ENCODE results near the gene PGAM5.

Gene PGAM5

DNA sequence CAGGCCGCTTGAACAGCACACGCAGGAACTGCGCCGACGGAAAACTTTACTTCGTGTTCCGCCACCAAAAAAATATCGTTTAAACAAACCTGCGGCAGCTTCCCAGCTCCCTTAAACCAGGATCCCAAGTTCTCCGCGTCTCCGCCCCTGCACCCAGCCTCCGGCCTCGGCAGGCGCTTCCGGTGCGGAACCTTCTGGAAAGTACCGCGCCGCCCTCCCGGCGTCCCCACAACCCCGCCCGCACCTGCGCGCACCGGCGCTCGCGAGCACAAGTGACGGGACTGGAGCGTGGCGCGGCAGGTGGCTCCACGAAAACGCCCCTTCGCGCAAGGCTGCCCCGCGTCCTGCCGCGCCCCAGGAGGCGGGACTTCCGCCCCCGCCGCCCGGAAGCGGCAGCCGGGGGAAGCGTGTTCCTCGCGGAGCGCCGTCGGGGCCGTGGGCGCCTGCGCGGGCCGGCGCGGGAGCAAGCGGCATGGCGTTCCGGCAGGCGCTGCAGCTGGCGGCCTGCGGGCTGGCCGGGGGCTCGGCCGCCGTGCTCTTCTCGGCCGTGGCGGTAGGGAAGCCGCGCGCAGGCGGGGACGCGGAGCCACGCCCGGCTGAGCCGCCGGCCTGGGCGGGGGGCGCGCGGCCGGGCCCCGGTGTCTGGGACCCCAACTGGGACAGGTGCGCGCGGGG, at the start of gene PGAM5:
Gene PGAM5, plus strand, starts transcription at position 438 of the 675 bp plus-strand sequence. Its CDS starts 35 bp downstream, at position 473.
- DNase-seq, result no peak

DNA sequence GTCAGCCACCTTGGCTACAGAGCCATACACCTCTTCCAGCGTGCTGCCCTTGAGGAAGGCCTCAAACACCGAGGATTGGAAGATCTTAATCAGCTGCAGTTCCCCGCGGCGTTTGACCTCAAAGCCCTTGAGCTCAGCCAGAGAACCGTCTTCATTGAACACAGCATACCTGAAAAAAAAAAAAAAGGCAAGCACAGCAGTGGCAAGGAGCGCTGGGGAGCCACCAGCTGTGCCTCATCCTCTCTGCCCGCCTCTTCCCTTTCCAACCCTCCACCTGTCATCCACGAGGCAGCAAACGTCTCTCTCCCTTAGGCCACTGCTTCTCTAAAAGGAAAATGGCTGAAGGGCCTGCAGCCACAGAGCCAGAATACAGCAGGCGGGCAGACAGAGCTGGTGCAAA, 49.6 kb upstream of the PGAM5 start:
- no peak for DNase-seq

DNA sequence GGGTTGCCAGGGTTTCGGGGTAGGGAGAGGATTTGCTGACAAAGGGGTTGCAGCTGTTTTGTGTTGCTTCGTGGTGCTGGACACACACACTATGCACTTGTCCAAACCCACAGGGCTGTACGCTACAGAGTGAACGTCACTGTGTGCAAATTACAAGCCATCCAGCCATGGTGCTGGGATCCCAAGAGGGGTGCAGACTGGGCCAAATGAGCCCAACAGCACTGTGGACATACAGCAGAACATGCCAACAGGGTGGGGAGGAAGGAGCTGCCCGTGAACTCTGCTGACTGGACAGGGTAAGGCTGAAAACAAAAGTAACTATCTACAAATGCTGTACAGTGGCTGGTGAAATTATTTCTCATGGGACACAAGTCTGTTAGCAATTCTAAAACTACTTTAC, 48.7 kb upstream of the PGAM5 start:
- DNase-seq, result no peak

DNA sequence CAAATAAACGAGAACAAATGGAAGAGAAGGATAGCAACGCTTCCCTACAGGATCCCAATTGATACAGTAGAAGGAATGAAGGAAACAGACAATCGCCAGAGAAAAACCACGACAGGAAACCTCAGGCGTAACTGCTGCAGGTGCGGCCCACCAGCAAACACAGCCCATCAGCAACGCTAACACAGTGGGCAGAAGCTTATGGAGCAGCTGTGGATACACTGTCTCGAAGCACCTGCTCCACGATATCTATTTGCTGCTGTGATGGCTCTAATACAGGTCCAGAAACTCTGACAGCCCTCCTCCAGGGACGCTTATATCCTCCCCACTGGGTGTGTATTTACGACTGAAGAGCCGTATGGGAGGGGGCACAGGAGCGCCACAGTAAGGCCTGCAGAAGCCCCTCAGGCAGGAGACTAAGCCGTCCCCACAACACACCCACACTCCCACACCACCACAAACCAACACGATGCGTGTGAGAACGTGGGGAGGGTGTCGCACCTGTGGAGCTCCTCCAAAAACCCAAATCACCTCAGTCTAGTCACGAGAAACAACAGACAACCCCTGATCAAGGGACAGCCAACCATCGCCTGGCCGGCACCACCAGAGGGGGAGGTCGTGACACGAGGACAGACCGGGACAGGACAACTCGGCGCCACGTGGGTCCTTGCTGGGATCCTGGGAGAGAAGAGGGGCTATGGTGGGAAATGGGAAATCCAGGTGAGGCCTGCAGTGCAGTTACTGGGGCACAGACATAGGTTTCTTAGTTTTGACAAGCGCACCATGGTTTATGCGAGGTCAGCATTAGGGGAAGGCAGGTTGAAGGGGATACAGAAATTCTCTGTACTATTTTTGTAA, 47.5 kb upstream of the PGAM5 start:
- no peak for DNase-seq

DNA sequence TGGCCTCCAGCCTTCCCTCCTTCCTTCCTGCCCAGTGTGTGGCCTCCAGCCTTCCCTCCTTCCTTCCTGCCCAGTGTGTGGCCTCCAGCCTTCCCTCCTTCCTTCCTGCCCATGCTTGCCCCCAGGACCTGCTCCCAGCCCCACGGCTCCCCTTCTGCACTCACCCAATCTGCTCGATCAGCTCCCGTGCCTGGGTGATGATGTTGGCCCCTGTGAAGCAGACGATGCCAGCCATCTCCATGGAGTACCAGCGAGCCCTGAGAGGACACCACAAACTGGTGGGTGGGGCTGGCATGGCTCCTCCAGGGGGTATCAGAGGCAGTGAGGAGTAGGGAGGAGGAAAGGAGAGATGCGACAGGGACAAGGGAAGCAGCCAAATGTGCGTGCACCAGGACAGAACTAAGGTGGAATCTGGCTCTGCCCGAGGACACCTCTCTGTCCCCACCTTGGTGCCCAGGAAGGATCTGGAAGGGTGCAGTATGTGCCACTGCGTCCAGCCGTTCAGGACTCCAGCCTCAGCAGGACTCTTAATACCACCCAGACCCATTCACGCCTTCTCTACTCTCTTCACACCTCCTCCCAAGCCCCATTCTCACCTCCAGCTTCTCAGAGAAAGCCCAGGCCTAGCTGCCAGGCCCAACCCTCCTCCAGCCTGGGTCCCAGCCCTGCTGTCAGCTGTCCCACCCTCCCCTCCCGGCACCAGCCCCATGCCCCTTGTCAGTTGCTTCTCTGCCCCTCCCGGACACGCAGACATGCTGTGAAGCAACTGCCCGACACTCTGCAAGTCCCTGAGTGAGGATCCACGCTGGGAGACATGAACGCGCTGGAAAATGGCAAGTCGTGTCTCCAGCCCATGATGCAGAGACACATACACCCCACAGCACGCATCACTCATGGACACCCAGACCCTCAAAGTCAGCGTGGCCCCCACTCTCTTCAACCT, 46.2 kb upstream of the PGAM5 start:
- DNase-seq, result no peak

DNA sequence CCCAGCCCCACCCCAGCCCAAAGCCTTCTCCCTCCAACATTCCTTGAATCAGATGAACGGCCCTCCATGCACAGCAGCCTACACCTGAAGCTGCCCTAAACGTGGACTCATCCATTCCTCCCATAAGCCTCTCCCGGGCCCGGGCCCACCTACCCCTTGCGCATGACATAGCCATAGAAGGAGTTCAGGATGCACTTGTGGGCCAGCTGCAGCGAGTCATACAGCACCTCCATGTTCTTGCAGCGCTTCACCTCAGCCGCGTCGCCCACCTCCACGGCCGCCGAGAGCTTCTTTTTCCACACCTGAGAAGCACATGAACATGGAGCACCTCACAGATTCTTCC, 45.5 kb upstream of the PGAM5 start:
- no peak for DNase-seq

DNA sequence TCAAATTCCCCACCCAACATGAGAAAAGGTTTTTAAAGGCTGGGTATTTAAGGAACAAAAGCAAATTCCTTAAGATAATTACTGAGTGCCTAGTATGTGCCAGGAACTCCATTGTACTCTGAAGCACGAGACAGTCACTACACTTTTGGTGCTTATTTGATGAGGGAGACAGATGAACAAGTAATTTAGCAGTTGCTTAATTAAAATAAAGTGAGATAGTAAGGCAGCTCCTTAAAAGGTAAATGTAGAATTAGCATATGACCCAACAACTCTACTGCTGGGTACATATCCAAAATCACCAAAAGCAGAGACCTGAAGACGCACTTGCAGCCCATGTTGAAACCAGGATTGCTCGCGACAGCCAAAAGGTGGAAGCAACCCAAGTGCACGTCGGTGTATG, 44.8 kb upstream of the PGAM5 start:
- DNase-seq, result no peak

DNA sequence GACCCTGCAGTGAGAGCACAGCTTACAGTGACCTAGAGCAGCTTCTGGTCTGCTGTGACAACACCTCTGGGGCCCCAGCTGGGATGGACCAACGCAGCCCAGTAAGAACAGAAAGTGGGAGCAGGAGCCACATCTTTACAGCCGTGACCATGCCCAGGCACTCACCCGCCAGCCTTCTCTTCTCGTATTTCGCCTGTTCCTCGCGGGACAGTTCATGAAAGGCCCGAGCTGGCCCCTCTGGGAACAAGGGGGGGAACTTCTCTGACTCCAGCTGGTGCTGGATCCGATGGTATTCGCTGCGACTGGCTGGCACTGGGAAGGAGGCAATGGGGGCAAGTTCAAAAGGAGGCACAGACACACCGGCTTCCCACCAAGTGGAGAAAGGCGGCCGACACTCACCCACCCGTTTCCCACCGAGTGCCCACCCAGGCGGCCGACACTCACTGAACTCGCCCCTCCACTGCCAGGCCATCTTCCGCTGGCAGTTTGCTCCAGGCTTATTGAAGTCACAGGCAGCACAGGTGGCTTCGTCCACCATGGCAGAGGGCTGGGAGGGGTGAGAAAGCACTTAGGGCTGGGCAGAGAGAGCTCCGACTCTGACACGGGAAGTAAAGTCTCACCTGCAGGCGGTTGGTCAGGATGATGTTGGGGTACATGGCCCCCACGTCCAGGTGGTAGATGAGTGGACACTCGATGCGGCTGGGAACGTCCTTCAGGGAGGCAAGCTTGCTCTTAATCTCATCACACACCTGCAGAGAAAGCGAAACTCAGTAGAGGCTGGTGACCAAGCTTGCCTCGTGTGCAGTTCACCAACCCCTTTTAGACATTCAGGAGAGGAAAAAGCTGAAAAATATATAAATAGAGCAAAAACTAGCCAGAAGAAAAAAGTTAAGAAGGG, 42.2 kb upstream of the PGAM5 start:
- no peak for DNase-seq

DNA sequence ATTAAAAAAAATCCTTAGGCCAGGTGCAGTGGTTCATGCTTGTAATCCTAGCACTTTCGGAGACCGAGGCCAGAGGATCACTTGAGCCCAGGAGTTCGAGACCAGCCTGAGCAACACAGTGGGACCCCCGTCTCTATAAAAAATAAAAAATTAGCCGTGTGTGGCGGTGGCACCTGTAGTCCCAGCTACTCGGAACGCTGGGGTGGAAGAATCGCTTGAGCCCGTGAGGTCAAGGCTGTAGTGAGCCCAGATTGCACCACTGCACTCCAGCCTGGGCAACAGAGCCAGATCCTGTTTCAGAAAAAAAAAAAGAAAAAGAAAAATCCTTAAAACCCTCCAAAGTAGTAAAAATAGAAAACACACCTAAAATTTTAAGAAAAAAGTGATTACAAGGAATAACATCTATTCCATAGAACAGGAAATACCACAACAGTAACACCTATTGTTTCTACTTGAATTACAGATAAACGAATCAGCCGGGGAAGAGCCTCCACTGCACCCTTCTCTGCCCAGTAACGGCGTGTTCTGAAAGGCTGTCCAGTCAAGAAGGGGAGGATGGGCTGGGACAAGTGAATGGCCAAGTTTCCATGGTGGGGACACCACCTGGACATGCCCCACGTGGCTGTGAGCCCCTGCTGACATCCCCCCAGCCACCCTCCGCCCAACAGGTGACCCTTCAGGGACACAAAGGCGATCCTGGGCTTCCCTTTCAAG, 41.3 kb upstream of the PGAM5 start:
- no peak for DNase-seq

DNA sequence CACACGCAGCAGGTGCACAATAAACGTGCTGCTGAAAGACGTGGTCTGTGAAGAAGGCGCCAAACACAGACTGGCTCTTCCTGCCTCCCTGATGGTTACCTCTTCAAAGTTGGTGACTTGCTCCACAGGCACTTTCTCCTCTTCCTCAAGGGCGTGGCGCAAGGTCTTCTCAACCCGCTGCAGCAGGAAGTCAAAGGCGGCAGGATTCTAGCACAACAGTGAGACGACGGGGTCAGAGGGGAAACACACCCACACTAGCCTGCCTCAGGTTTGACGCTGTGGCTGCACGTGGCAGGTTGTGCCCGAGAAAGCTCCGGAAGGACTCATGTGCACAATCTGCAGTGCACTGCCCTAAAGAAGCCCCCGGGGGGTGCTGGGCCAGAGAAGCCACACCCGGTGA, 38.5 kb upstream of the PGAM5 start:
- no peak for DNase-seq

DNA sequence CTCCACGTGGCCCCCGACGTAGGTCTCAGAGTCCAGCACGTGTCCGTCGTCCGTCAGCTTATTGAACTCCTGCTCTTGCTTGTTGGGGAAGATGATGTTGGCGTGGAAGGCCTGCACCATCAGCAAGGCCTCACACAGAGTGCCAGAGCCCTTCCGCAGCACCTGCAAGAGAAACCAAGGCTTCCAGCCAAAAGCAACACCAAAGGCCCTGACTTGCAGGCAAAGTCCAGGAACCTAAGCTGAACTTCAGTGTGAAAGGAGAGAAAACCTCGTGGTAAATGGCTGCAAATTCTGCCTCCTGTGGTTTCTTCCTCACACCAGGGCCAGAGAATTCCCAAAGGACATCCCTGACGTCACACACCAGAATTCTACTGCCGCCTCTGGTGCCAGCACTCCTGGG, 38.0 kb upstream of the PGAM5 start:
- DNase-seq, result no peak

DNA sequence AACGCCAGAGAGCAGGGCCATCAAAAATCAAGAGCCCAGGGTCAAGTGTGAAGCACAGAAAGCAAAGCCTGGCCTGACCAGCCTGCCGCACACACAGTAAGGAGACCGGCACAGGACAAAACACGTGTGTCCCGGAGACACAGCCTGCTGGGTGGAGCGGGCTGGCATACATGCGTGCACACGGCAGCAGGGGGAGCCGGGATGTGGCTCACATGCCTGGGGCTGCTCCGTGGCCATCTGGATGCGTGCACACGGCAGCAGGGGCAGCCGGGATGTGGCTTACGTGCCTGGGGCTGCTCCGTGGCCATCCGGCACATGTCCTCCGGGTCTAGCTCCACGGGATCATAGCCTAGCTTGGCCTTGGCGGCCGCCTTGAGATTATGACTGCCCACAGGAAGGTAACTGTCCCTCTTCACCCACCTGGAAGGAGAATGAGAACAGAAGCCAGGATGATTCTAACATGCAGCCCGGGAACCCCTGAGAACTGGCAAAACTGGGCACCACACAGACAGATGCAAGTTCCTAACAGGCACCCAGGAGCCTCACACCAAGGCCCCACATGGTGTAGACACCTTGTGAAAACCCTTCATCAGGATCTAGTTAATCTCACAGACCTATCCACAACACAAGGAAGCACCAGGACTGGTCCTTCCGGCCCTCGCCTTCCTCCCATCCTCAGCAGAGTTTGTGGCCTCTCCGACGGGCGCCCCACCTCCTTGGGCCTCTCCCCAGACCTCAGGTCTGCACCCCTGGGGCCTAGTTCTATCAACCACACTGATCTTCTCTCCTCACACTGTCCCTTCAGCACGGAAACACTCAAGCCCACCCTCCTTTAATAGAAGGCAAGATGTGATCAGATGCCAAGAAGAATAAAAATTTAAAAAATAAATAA, 37.1 kb upstream of the PGAM5 start:
- DNase-seq, result no peak

DNA sequence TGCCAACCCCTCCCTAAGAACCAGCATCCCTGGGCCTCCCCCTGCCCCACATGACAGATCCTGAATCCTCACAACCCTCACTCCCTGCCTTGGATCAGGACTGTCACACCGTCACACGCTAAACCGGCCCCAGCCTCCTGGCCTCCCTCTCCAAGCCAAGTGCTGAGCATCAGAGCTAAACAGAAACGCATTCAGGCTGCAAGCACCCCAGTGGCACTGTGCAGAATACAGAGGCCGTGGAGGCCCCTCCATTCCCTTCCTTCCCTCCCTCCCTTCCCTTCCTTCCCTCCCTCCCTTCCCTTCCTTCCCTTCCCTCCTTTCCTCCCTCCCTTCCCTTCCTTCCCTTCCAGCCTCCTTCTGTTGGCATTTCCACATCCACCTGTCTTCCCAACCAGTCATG, 36.1 kb upstream of the PGAM5 start:
- DNase-seq, result no peak

DNA sequence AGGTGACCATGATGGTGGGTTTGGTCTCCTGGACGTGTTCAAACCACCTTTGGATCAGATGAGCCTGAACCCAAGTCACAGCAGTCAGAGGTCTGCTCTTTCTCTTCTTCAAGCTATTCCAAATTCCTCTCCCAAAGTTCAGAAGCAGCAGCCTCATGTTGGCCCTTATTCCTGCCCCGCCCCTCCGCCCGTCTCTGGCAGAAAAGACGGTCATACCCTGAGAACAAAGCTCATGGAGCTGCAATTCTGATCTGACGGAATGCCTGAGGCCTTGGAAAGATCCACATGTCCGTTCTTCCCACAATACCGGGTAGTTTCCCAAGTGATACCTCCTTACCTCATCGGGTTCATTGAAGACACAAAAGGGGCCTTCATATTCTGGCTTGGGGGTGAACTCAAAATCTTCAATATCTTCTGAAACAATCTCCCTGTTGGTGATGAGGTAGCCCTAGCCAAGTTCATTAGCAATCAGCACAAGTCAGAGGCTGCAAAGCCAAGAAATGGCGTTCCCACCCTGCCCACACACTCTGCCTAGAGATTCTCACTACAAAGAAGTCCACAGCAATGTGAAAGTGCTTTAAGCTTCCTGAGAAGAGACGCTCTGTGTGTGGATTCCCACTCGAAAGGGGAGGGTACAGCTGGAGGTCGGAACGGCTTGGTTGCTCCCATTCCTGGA, 34.7 kb upstream of the PGAM5 start:
- no peak for DNase-seq

DNA sequence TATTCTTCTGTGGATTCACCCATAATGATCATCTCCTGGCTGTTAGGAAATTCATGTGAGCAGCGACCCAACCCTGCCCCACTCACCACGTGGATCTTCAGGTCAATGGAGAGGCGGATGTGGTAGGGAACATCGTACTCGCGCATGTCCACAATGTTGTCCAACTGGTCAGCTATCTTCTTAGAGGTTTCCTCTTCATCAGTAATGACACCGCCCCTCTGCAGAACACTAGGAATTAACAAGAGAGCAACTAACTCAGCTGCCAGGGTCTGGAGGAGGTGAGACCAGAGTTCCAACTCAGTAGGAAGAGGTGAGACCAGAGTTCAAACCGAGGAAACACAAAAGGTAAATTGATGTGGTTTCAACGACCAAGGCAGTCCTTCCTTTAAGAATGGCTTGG, 33.1 kb upstream of the PGAM5 start:
- no peak for DNase-seq

DNA sequence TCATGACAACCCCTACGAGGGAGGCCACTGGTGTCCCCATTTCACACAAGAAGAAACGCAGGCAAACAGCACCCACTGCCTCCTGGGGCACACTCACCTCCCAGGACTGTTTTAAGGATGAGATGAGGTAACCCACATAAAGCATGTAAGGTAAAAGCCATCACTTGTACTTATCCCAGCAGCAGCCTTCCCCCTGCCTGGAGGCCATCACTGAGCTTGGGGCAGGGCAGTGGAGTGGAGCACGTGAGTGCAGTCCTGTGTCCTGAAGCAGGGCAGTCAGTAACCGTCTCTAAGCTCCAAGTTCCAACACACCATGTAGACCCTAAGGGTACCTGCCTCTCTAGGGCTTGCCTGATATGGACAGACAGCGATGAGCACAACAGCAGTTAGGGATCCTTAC, 25.2 kb upstream of the PGAM5 start:
- DNase-seq, result no peak

DNA sequence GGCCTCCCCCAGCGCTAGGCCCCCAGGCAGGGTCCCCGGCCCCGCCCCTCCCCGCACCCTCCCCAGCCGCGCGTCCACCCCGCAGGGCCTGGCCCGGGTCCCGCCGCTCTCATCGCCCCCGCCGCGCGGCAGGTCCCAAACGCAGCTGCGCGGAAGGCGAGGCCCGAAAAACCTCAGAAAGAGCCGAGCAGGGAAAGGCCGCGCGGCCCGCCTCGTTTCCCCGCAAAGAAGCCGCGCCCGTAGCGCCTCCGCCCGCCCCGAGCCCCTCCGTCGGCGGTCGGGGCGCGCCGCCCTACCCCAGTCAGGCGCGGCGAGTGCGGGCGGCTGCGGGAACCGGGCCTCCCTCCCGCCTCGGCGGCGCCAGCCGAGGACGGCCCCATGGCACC, 23.8 kb upstream of the PGAM5 start:
- no peak for DNase-seq

DNA sequence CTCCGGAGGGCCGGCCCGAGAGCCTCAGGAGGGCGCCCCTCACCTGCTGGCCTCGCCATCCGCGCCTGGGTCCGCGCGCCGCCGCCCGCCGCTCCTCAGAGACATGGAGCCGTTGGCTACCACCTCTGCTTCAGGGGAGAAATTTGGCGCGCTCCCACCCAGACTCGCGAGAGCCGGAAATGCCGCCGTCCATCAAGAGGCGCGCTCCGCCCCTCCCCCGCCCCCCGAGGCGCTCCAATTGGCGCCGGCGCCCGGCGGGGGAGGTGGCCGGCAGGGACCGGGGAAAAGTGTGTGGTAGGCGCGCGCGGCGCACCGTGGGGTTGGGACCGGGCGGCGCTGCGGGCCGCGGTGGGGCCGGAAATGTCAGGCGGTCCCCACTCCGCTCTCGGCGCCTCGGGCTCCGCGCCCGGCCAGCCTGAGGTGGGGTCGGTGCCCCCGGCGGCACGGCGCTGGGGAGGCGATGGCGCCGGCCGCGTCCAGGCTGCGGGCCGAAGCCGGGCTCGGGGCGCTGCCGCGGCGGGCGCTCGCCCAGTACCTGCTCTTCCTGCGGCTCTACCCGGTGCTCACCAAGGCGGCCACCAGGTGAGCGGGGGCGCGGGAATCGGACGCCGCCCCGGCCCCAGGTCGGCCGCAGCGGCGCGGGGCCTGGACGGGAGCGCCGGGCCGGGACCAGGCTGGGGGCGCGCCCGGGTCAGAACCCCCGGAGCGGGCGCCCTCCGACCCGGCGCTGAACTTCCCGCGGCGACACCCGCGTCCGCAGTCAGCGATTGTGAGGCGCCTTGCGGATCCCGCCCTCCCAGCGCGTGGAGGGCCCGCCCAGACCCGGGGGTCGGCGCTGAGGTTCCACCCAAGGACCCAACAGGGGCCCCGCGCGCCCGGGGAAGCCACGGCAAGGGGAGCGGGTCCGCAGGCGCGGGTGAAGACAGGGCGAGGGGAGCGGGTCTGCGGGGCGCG, 23.2 kb upstream of the PGAM5 start, which contains the start of the genes POLE and PXMP2:
Gene POLE, minus strand, starts transcription at position 132 of the 954 bp plus-strand sequence. Its CDS starts 27 bp downstream, at position 105.
Gene PXMP2, plus strand, starts transcription at position 377 of the 954 bp plus-strand sequence. Its CDS starts 84 bp downstream, at position 461.
- DNase-seq, result peak; percentile 73

DNA sequence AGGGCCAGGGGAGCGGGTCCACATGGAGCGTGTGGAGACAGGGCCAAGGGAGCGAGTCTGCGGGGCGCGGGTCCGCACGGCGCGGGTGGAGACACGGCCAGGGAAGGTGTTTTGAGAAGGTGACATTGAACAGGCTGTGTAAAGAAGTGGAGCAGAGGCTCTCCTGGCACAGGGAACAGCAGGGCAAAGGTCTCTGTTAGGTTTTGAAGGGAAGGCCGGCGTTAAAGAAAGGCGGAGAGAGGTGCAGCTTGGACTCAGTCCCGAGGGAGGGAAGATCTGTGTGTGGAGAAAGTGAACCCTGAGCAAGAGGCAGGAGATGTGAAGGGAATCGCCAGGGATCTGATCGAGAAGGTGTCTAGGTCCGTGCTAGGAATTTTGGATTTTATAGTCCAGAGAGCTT, 21.4 kb upstream of the PGAM5 start:
- no peak for DNase-seq
